Left lung (tissue), 10 donors: ENCODE results near the gene CSNK1G2. TPM values are rescaled to one million over a fixed set of nuclear protein-coding genes. Genes with fewer than 3 reads are reported as not detected.

Source experiments
- ATAC-seq: fragments of 200-7000 bp; cut with Tn5 transposase; one replicate; pipeline ENCODE4 v1.9.1; 2020; ENCODE audit warnings: moderate library complexity
- DNase-seq, 4 donors: peaks; one replicate each; pipeline ENCODE4 v3.0.0-alpha.2; 2013 to 2020
- H3K27ac ChIP-seq, 2 donors: fragments of 200-600 bp; sonication (generic) in 1 of 2; one replicate each; pipeline versions ENCODE4 v1.5.0 to v1.8.0; 2020 to 2021
- H3K27me3 ChIP-seq, 2 donors: fragments of 200-600 bp; sonication (generic) in 1 of 2; one replicate each; pipeline versions ENCODE4 v1.5.0 to v1.8.0; 2020 to 2021
- H3K36me3 ChIP-seq, 2 donors: fragments of 200-600 bp; sonication (generic) in 1 of 2; one replicate each; pipeline versions ENCODE4 v1.5.0 to v1.8.0; 2020 to 2021
- H3K4me1 ChIP-seq, 2 donors: fragments of 200-600 bp; one replicate each; pipeline ENCODE4 v1.8.0; 2021
- H3K4me3 ChIP-seq, 2 donors: fragments of 200-600 bp; sonication (generic) in 1 of 2; one replicate each; pipeline versions ENCODE4 v1.5.0 to v1.8.0; 2020 to 2021; ENCODE audit warnings: mild to moderate bottlenecking in 1 of 2
- H3K9me3 ChIP-seq, 2 donors: fragments of 200-600 bp; sonication (generic) in 1 of 2; one replicate each; pipeline versions ENCODE4 v1.5.0 to v1.8.0; 2020 to 2021
- intact Hi-C, 2 donors: fragments of 100-400 bp; cut with DNase I; formaldehyde crosslinking; loops; one replicate each; pipeline versions ENCODE4 v1.11.2 to v1.14.2; 2022
- polyA plus RNA-seq, 6 donors: library from polyadenylated mRNA; unstranded; fragments of 120-200 nt; gene quantifications; one replicate each; pipeline ENCODE4 v1.2.1, GENCODE V29; 2013; ENCODE audit not compliant: insufficient read length in 6 of 6
- total RNA-seq, 2 donors: library from RNA; stranded (reverse); fragmentation: NEBNext Ultra II Directional; extraction: Animal tissue kit (Norgen Biotek cat#: 25700); gene quantifications; one replicate each; pipeline ENCODE4 v1.2.1, GENCODE V29; 2021
- TF ChIP-seq, protein P1 (sequence below), 2 donors: fragments of 200-600 bp; sonication (generic) in 1 of 2; IDR thresholded peaks; one replicate each; pipeline versions ENCODE4 v1.5.0 to v1.8.0; 2021; ENCODE audit warnings: antibody characterized with exemption in 2 of 2
- donor health status: DM: no; HTN: yes; CAD: no.
- donor health status: DM: no; HTN: no; CAD: no.

CSNK1G2 gene
- total and polyA plus RNA-seq, 8 donors: 35.6 to 64.5 (median 44.6) TPM

DNA sequence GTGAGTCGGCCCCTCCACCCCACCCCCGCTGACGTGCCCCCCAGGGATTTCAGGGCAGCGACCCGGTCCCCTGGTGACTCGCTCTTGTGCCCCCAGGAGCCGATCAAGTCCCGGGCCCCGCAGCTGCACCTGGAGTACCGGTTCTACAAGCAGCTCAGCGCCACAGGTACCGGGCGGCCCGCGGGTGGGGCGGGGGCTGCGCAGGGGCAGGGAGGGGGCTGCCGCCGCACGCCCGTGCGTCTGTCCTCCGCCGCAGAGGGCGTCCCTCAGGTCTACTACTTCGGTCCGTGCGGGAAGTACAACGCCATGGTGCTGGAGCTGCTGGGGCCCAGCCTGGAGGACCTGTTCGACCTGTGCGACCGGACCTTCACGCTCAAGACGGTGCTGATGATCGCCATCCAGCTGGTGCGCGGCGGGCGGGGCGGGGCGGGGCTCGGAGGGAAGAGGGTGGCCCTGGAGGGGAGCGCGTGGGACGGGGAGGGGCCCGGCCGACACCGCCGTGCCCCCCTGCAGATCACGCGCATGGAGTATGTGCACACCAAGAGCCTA, 37.4 kb downstream of the CSNK1G2 start:
- H3K9me3 ChIP-seq: no peaks in the 10 kb centered on the region
- ATAC-seq (no peak), DNase-seq (no peak)
- intact Hi-C loops: no loop called here
- no peaks in the 10 kb centered on the region for H3K4me1 ChIP-seq
- TF ChIP-seq, protein P1, sequence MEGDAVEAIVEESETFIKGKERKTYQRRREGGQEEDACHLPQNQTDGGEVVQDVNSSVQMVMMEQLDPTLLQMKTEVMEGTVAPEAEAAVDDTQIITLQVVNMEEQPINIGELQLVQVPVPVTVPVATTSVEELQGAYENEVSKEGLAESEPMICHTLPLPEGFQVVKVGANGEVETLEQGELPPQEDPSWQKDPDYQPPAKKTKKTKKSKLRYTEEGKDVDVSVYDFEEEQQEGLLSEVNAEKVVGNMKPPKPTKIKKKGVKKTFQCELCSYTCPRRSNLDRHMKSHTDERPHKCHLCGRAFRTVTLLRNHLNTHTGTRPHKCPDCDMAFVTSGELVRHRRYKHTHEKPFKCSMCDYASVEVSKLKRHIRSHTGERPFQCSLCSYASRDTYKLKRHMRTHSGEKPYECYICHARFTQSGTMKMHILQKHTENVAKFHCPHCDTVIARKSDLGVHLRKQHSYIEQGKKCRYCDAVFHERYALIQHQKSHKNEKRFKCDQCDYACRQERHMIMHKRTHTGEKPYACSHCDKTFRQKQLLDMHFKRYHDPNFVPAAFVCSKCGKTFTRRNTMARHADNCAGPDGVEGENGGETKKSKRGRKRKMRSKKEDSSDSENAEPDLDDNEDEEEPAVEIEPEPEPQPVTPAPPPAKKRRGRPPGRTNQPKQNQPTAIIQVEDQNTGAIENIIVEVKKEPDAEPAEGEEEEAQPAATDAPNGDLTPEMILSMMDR (IDR thresholded peaks at IDR 0.05): no peak
- no peaks in the 10 kb centered on the region for H3K27me3 ChIP-seq
- H3K4me3 ChIP-seq: no peak overlapping the region
- peaks cover 0 to 93% of the 10 kb centered on the region in 2 donors for H3K36me3 ChIP-seq
- H3K27ac ChIP-seq: no peak overlapping the region

DNA sequence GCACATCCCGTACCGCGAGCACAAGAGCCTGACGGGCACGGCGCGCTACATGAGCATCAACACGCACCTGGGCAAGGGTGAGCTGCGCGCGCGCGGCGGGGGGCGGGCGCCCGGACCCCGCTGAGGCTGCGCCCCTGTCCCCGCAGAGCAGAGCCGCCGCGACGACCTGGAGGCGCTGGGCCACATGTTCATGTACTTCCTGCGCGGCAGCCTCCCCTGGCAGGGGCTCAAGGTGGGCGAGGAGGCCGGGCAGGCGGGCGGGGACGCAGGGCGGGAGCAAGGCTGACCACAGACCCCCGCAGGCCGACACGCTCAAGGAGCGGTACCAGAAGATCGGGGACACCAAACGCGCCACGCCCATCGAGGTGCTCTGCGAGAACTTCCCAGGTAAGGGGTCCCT, 38.0 kb downstream of the CSNK1G2 start:
- Histone ChIP-seq H3K27ac (no peak overlapping the region), H3K27me3 (no peaks in the 10 kb centered on the region), H3K4me1 (no peaks in the 10 kb centered on the region), H3K36me3 (peaks cover 0 to 99% of the 10 kb centered on the region in 2 donors), H3K4me3 (no peak overlapping the region), H3K9me3 (no peaks in the 10 kb centered on the region)
- ATAC-seq: no peak
- TF ChIP-seq, protein P1 (IDR thresholded peaks at IDR 0.05): no peak
- intact Hi-C loops: no loop called here
- DNase-seq: no peak

DNA sequence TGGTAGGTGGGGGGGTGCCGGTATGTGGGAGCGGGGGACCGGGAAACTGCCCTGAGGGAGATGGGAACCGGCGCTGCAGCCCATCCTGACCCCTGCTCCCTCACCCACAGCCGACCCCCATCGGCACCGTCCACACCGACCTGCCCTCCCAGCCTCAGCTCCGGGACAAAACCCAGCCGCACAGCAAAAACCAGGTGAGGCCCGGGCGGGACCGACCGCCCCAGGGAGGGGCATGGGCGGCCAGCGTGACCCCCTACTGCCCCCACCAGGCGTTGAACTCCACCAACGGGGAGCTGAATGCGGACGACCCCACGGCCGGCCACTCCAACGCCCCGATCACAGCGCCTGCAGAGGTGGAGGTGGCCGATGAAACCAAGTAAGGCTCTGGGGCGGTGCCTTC, 38.7 kb downstream of the CSNK1G2 start:
- intact Hi-C loops: no loop called here
- no peaks in the 10 kb centered on the region for H3K4me1 ChIP-seq
- no peaks in the 10 kb centered on the region for H3K27me3 ChIP-seq
- no peaks in the 10 kb centered on the region for H3K9me3 ChIP-seq
- ATAC-seq (no peak), DNase-seq (no peak)
- peaks cover 0 to 100% of the 10 kb centered on the region in 2 donors for H3K36me3 ChIP-seq
- TF ChIP-seq, protein P1 (IDR thresholded peaks at IDR 0.05): no peak
- H3K4me3 ChIP-seq: no peak overlapping the region
- no peak overlapping the region for H3K27ac ChIP-seq

DNA sequence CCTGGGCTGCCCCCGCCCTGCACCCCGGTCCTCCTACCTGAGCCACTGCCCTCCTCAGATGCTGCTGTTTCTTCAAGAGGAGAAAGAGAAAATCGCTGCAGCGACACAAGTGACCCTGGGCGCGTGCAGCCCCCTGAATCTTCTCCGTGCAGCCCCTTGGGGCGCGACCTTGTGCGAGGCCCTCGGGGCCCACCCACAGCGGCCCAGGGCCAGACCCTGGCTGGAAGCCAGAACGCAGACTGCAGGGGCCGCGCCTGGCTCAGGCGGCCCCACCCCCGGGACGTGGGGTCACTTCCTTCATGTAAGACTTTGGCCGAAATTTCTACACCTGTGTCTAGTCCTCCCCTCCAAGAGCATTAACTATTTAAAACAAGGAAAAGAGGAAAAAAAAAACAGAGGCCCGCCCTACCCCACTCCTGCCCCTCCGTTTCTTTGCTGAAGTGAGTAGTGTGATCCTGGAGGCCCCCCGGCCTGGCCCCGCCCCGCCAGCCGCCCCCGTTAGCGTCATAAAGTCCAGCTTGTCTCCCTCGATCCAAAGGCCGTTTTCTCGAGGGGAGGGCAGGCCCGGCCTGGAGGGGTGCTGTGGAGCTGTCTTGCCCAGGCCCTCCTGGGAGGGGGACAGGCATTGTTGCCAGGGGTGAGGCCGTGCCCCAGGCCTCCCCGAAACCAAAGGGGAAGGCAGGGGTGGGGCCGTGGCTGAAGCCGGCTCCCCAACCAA, 39.3 kb downstream of the CSNK1G2 start:
- no peak overlapping the region for H3K4me3 ChIP-seq
- DNase-seq: no peak
- intact Hi-C loops: no loop called here
- peaks cover 0 to 100% of the 10 kb centered on the region in 2 donors for H3K36me3 ChIP-seq
- H3K9me3 ChIP-seq: no peaks in the 10 kb centered on the region
- ATAC-seq: no peak
- no peaks in the 10 kb centered on the region for H3K27me3 ChIP-seq
- no peak overlapping the region for H3K27ac ChIP-seq
- no peaks in the 10 kb centered on the region for H3K4me1 ChIP-seq
- TF ChIP-seq, protein P1 (IDR thresholded peaks at IDR 0.05): no peak

DNA sequence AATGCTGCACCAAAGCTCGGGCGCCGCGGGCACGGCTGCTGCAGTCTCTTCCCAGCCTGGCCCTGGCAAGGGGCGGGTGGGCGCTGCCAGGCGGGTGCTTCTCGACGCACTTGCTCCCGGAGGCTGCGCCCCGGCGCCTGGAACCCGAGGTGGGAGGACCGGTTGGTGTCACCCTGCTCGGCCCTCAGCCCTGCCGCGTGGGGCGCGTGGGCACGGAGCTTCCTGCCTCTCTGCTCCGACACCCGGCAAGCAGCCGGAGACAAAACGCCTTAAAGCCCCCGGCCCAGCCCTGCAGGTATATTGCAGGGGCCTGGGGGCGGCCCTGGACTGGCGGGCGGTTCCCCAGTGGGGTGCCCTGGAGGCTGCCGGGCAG, 39.8 kb downstream of the CSNK1G2 start:
- no peaks in the 10 kb centered on the region for H3K9me3 ChIP-seq
- no peak overlapping the region for H3K27ac ChIP-seq
- peaks cover 0 to 100% of the 10 kb centered on the region in 2 donors for H3K36me3 ChIP-seq
- DNase-seq (no peak), ATAC-seq (no peak)
- H3K4me3 ChIP-seq: no peak overlapping the region
- H3K4me1 ChIP-seq: no peaks in the 10 kb centered on the region
- TF ChIP-seq, protein P1 (IDR thresholded peaks at IDR 0.05): no peak
- intact Hi-C loops: no loop called here
- H3K27me3 ChIP-seq: no peaks in the 10 kb centered on the region
